GM12878 (cell line): ENCODE results near the gene NCBP2. TPM values are rescaled to one million over a fixed set of nuclear protein-coding genes. Genes with fewer than 3 reads are reported as not detected.
"Not testable (repeated sequence)": the region's sequence is repeated elsewhere in the genome, so short reads cannot be mapped to it uniquely, and the experiment has no call there.

Source experiments
- ATAC-seq: fragments of 200-7000 bp; cut with Tn5 transposase; 3 replicates; pipeline ENCODE4 v1.9.1; 2020; ENCODE audit warnings: mild to moderate bottlenecking, moderate library complexity
- BruUV-seq: library from RNA; stranded (reverse); fragments of 400-500 nt; replicated peaks from 2 replicates; lab custom pipeline; 2021; lab: Mats Ljungman, UMichigan
- CTCF ChIA-PET: fragments of 300-600 bp; sonication (Branson Sonifier 250); formaldehyde crosslinking; extraction: SDS; loops from one replicate; lab custom pipeline; 2021; ENCODE audit warnings: inconsistent platforms; lab: Yijun Ruan, JAX
- POLR2A ChIA-PET: fragments of 350-600 bp; formaldehyde crosslinking; extraction: SDS; loops from one replicate; lab custom pipeline; 2021; ENCODE audit warnings: inconsistent platforms; lab: Charles Lee
- RAD21 ChIA-PET: fragments of 300-600 bp; sonication (Branson Sonifier 250); formaldehyde crosslinking; loops from one replicate; lab custom pipeline; 2023; ENCODE audit warnings: antibody characterized with exemption; ENCODE audit not compliant: unreplicated experiment; lab: Charles Lee
- SMC1A ChIA-PET: fragments of 300-600 bp; sonication (Branson Sonifier 250); formaldehyde crosslinking; loops from one replicate; lab custom pipeline; 2023; ENCODE audit not compliant: unreplicated experiment, uncharacterized antibody; lab: Charles Lee
- DNase-seq: peaks from one replicate; pipeline ENCODE4 v3.0.0-alpha.2; 2011; ENCODE audit warnings: low read depth, low spot score
- FAIRE-seq: peaks from 3 replicates; lab custom pipeline; 2011; peaks lifted over from hg19 to GRCh38; lab: Jason Lieb, UNC
- H2AFZ ChIP-seq: 2 replicates; pipeline ENCODE4 v1.6.0; 2011; ENCODE audit warnings: low read depth, low read length, control low read depth; ENCODE audit not compliant: control insufficient read depth
- H3K27ac ChIP-seq: 2 replicates; pipeline ENCODE4 v1.5.1; 2011; ENCODE audit warnings: control low read depth; ENCODE audit not compliant: control insufficient read depth, insufficient read depth
- H3K27me3 ChIP-seq, 2 experiments: replicated peaks in 1 of 2; 2 replicates each; pipeline versions ENCODE4 v1.6.0 to v1.6.1; 2011; ENCODE audit warnings: low read length in 1 of 2; ENCODE audit not compliant: control insufficient read depth in 2 of 2, insufficient read depth in 2 of 2
- H3K36me3 ChIP-seq, 2 experiments: 2 replicates each; pipeline ENCODE4 v1.5.1; 2011; ENCODE audit warnings: low read length in 1 of 2; ENCODE audit not compliant: control insufficient read depth in 2 of 2, insufficient read depth in 2 of 2
- H3K4me1 ChIP-seq: 2 replicates; pipeline ENCODE4 v1.6.1; 2011; ENCODE audit warnings: mild to moderate bottlenecking, low read length, moderate library complexity, mixed read lengths; ENCODE audit not compliant: control insufficient read depth, insufficient read depth
- H3K4me2 ChIP-seq: 2 replicates; pipeline ENCODE4 v1.6.0; 2011; ENCODE audit warnings: control low read depth; ENCODE audit not compliant: control insufficient read depth, insufficient read depth
- H3K4me3 ChIP-seq: fragments of 200-600 bp; sonication (generic); 2 replicates; pipeline ENCODE4 v1.5.1; 2016
- H3K79me2 ChIP-seq: 2 replicates; pipeline ENCODE4 v1.6.0; 2011; ENCODE audit warnings: low read length; ENCODE audit not compliant: control insufficient read depth, insufficient read depth
- H3K9ac ChIP-seq: 2 replicates; pipeline ENCODE4 v1.8.0; 2011; ENCODE audit warnings: low read length, control low read depth, mixed read lengths; ENCODE audit not compliant: control insufficient read depth, insufficient read depth
- H3K9me3 ChIP-seq: replicated peaks from 3 replicates; pipeline ENCODE4 v1.5.1; 2011; ENCODE audit warnings: mild to moderate bottlenecking, low read length; ENCODE audit not compliant: control insufficient read depth, insufficient read depth
- H4K20me1 ChIP-seq: 2 replicates; pipeline ENCODE4 v1.6.0; 2011; ENCODE audit not compliant: control insufficient read depth, insufficient read depth
- BHLHE40 ChIP-seq, 2 experiments: fragments of 450-650 bp in 1 of 2; IDR thresholded peaks; 2 replicates each; pipeline ENCODE4 v1.6.1; 2011 to 2017; ENCODE audit warnings: low read depth in 2 of 2, borderline replicate concordance in 1 of 2, improper control_type of control experiment in 1 of 2, low read length in 1 of 2, mild to moderate bottlenecking in 1 of 2
- CREM ChIP-seq: IDR thresholded peaks from 2 replicates; pipeline ENCODE4 v1.6.1; 2014; ENCODE audit warnings: antibody characterized with exemption, low read depth
- CTCF ChIP-seq, 3 experiments: IDR thresholded peaks in 2 of 3; conservative IDR thresholded peaks in 1 of 3; 2 replicates each; pipeline ENCODE4 v1.5.1; 2011; ENCODE audit warnings: low read depth in 3 of 3, low read length in 3 of 3, mild to moderate bottlenecking in 3 of 3, control low read depth in 2 of 3, moderate library complexity in 2 of 3, inconsistent platforms in 1 of 3, mixed read lengths in 1 of 3; ENCODE audit not compliant: control insufficient read depth in 2 of 3, insufficient read depth in 1 of 3; ENCODE audit errors: extremely low read depth in 1 of 3
- SP1 ChIP-seq: IDR thresholded peaks from one replicate; pipeline ENCODE4 v1.6.1; 2011; ENCODE audit warnings: low read depth, low read length
- WGBS: methylation state at CpG from one replicate; pipeline ENCODE4 v1.1.6; 2016; ENCODE audit warnings: low lambda C conversion rate; ENCODE audit not compliant: insufficient replicate concordance, insufficient coverage; ENCODE audit errors: missing lambda C conversion rate; 5-methylcytosine and 5-hydroxymethylcytosine counted together
- in situ Hi-C: fragments of 300-500 bp; cut with MboI; formaldehyde crosslinking; loops from 9 replicates; pipeline ENCODE4 v1.14.3; 2018; ENCODE audit warnings: mixed read lengths
- intact Hi-C: fragments of 100-400 bp; cut with micrococcal nuclease; formaldehyde crosslinking; loops from one replicate; pipeline ENCODE4 v1.14.2; 2022; ENCODE audit not compliant: unreplicated experiment
- polyA plus RNA-seq, 11 experiments: library from polyadenylated mRNA; depleted of rRNA in 4 of 11; unstranded in 6 of 11; stranded (reverse) in 5 of 11; fragments of >200 nt; fragmentation: Nextera tagmentation in 4 of 11; fragmentation: Illumina TruSeq in 1 of 11; extraction: Ambion mirVana in 4 of 11; extraction: Trizol in 1 of 11; gene quantifications; 1 replicate in 1 of 11; 2 replicates in 10 of 11; pipeline versions ENCODE4 v1.2.1 to v1.2.3, GENCODE V29; 2011 to 2016; ENCODE audit warnings: inconsistent platforms in 2 of 11, missing spikeins in 2 of 11, low read depth in 1 of 11
- total RNA-seq, 4 experiments: library from RNA; depleted of rRNA in 3 of 4; stranded (reverse); fragments of >200 nt in 3 of 4; fragmentation: Illumina TruSeq in 1 of 4; extraction: Trizol in 1 of 4; gene quantifications; 2 replicates each; pipeline versions ENCODE4 v1.2.1 to v1.2.3, GENCODE V29; 2013 to 2021

Gene NCBP2
- total and polyA plus RNA-seq, 10 of the 15 experiments (the other 5 are each of a cell fraction or from before 2014, with no cell fraction given) = 59.6 to 136 (median 96.4) TPM

DNA sequence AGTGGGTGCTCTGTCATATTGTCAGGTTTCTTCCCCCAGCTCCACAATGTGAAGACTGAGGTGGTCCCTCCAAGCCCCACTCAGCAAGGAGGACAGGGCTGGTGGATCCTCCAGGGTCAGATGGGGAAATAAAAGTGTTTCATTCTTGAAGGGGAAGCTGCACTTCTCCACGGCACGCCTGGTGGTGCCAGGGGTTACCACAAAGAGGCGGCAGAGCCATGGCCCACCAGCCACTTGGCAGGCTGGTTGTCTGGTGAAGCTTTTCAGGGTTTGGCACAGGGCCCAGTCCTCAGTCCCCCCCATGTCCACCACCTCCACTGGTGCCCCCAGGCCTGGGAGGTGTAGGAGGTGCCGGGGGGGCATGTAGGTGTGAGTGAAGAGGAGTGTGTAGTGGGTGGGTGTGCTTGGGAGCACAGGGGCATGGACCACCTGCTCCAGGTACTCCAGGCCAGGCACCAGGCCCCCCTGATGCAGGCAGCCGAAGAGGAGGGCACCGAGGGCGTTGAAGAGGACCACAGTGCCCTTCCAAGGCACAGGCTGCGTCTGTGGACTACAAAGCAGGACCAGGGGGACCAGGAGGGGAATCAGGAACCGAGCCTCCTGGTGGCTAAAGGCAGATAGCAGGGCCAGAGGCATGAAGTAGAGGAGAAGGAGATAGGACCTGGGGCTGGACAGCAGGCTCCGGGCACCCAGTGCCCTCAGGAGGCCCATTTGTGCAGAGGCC lies 5.0 kb upstream of the NCBP2 start:
- in situ Hi-C loops = no loop called here
- Histone ChIP-seq H3K36me3 (peaks cover 0 to 4% of the 10 kb centered on the region in 2 experiments; a peak in 1 of 4 replicates), H2AFZ (no peak overlapping the region), H3K4me3 (no peak overlapping the region), H3K27ac (no peak overlapping the region), H3K27me3 (no peaks in the 10 kb centered on the region), H3K79me2 (peaks cover 22% of the 10 kb centered on the region), H3K9me3 (no peaks in the 10 kb centered on the region), H3K4me1 (peaks cover 8% of the 10 kb centered on the region), H4K20me1 (no peaks in the 10 kb centered on the region), H3K4me2 (no peak overlapping the region), H3K9ac (no peak overlapping the region)
- CTCF ChIA-PET = interaction anchor here (0.8 kb wide), 1 partner anchor 110 kb away, joined by 3 read pairs; no protein-coding TSS in a partner anchor
- 80% methylated on average over 10 of the region's 10 CpGs for WGBS
- DNase-seq (no peak), ATAC-seq (0 out of 3 replicates have a peak, but pooled peaks have one; percentile 15), FAIRE-seq (no peak)
- RAD21 ChIA-PET = no interaction called here
- intact Hi-C loops = loop anchor here (10.0 kb wide), 1 partner anchor 232 kb away; the partner anchor contains the start of genes CEP19 and PIGX
- BruUV-seq = no TSS peak
- TF ChIP-seq CREM = no peak
- no peak for TF ChIP-seq BHLHE40 (IDR thresholded peaks at IDR 0.05; ENCODE audit: borderline replicate concordance in 1 of 2, low read depth in 2 of 2, low read length in 1 of 2)
- peak in 2 of 3 experiments; percentile 7 to 13; a peak in 2 of 6 replicates for TF ChIP-seq CTCF (IDR thresholded peaks at IDR 0.05 in 2 of 3, conservative IDR thresholded peaks at IDR 0.05 in 1 of 3; ENCODE audit: control insufficient read depth in 2 of 3, extremely low read depth in 1 of 3, insufficient read depth in 1 of 3, low read depth in 3 of 3, low read length in 3 of 3)
- no peak for TF ChIP-seq SP1
- SMC1A ChIA-PET = no interaction called here
- POLR2A ChIA-PET = interaction anchor here (1.0 kb wide), 1 partner anchor 109 kb away, joined by 3 read pairs; no protein-coding TSS in a partner anchor

- 88% methylated on average over 14 of the region's 14 CpGs for WGBS
- Histone ChIP-seq H3K9ac (peak overlapping the region; percentile 91), H3K4me3 (peak overlapping the region; percentile 83), H3K79me2 (peaks cover 53% of the 10 kb centered on the region), H3K4me2 (peak overlapping the region; percentile 85), H3K4me1 (peaks cover 11% of the 10 kb centered on the region)
- SMC1A ChIA-PET, in situ Hi-C loops, ATAC-seq, DNase-seq, CTCF ChIA-PET, H3K27ac ChIP-seq, H3K9me3 ChIP-seq, BruUV-seq, H3K36me3 ChIP-seq, POLR2A ChIA-PET, FAIRE-seq, RAD21 ChIA-PET, H2AFZ ChIP-seq, H3K27me3 ChIP-seq, H4K20me1 ChIP-seq: not testable (repeated sequence)
- intact Hi-C loops = loop anchor here (5.0 to 10.0 kb wide), 3 partner anchors 107 to 302 kb away; partner anchors contain the start of genes CEP19 and PIGX
Measured at GRCh38 chr3:196944037-196944790, 1.9 kb upstream of the NCBP2 start.
